HL-60 (cell line): ENCODE results near the gene DNAJC4.

ENCODE experiments used
- GABPA ChIP-seq: IDR thresholded peaks from 2 replicates; pipeline ENCODE4 v1.6.1; 2012; ENCODE audit warnings: low read depth
- POLR2AphosphoS5 ChIP-seq: IDR thresholded peaks from 2 replicates; pipeline ENCODE4 v1.6.1; 2012; ENCODE audit warnings: low read depth
- SPI1 ChIP-seq: IDR thresholded peaks from 2 replicates; pipeline ENCODE4 v1.6.1; 2012; ENCODE audit warnings: low read depth, mild to moderate bottlenecking, borderline replicate concordance
- TF ChIP-seq, protein P1 (sequence below): IDR thresholded peaks from one replicate; pipeline ENCODE4 v1.5.1; 2011; ENCODE audit warnings: low read length, control low read depth, inconsistent platforms; ENCODE audit not compliant: insufficient read depth
- TF ChIP-seq, protein P2 (sequence below): IDR thresholded peaks from 2 replicates; pipeline ENCODE4 v1.6.1; 2012; ENCODE audit warnings: low read depth; ENCODE audit not compliant: insufficient replicate concordance

DNA sequence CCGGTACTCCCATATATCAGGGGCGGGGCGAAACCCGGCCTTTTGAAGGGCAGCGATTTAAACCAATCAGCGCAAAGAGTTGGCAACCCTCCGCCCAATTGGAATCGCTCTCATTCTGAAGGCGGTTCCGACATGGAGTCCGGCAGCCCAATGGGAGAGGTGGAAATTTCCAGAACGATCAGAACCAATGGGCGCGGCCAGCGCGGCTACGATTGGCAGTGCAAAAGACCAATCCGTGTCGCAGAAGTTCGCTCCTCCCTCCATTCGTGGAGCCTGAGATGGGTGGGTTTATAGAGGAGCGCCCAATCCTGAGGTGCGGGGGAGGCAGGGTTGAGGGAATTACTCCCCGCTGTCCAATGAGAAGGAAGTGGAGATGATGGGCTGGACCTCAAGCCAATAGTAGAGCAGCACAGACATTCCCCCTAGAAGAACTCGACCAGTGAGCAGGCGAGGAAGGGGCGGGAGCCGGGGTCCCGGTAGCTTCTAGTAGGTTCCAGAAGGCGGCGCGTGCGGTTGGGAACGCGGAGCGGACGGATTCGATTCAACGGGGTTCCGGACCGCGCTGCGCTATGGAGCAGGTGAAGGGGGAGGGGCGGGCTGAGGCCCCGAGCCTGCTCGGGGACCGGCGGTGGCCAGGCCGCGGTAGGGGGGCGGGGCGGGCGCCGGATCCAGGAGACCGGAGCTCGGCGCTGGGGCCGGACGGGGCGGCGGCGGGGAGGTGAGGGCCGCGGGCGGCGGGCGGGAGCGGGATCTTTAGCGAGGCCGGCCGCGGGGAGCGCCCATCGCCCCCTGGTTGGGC, 44.5 kb upstream of the DNAJC4 start, which contains the start of gene STIP1:
- TF ChIP-seq, protein P1, sequence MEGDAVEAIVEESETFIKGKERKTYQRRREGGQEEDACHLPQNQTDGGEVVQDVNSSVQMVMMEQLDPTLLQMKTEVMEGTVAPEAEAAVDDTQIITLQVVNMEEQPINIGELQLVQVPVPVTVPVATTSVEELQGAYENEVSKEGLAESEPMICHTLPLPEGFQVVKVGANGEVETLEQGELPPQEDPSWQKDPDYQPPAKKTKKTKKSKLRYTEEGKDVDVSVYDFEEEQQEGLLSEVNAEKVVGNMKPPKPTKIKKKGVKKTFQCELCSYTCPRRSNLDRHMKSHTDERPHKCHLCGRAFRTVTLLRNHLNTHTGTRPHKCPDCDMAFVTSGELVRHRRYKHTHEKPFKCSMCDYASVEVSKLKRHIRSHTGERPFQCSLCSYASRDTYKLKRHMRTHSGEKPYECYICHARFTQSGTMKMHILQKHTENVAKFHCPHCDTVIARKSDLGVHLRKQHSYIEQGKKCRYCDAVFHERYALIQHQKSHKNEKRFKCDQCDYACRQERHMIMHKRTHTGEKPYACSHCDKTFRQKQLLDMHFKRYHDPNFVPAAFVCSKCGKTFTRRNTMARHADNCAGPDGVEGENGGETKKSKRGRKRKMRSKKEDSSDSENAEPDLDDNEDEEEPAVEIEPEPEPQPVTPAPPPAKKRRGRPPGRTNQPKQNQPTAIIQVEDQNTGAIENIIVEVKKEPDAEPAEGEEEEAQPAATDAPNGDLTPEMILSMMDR: no peak
- TF ChIP-seq POLR2AphosphoS5 (no peak), GABPA (peak; percentile 39), SPI1 (no peak)
- TF ChIP-seq, protein P2, sequence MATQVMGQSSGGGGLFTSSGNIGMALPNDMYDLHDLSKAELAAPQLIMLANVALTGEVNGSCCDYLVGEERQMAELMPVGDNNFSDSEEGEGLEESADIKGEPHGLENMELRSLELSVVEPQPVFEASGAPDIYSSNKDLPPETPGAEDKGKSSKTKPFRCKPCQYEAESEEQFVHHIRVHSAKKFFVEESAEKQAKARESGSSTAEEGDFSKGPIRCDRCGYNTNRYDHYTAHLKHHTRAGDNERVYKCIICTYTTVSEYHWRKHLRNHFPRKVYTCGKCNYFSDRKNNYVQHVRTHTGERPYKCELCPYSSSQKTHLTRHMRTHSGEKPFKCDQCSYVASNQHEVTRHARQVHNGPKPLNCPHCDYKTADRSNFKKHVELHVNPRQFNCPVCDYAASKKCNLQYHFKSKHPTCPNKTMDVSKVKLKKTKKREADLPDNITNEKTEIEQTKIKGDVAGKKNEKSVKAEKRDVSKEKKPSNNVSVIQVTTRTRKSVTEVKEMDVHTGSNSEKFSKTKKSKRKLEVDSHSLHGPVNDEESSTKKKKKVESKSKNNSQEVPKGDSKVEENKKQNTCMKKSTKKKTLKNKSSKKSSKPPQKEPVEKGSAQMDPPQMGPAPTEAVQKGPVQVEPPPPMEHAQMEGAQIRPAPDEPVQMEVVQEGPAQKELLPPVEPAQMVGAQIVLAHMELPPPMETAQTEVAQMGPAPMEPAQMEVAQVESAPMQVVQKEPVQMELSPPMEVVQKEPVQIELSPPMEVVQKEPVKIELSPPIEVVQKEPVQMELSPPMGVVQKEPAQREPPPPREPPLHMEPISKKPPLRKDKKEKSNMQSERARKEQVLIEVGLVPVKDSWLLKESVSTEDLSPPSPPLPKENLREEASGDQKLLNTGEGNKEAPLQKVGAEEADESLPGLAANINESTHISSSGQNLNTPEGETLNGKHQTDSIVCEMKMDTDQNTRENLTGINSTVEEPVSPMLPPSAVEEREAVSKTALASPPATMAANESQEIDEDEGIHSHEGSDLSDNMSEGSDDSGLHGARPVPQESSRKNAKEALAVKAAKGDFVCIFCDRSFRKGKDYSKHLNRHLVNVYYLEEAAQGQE: peak; percentile 21
